Activated CD4-positive, alpha-beta memory T cell treated with anti-CD3 and anti-CD28 coated beads for 36 hours (primary cell): ENCODE measurements around the gene XXYLT1. TPM values are rescaled to one million over a fixed set of nuclear protein-coding genes. Genes with fewer than 3 reads are reported as not detected.

Source experiments
- CTCF ChIA-PET: fragments of 350-600 bp; sonication (Branson Sonifier 250); formaldehyde crosslinking; loops from one replicate; lab custom pipeline; 2021; ENCODE audit warnings: antibody characterized with exemption, inconsistent platforms; lab: Charles Lee
- POLR2A ChIA-PET: fragments of 350-600 bp; sonication (Branson Sonifier 250); formaldehyde crosslinking; loops from one replicate; lab custom pipeline; 2021; ENCODE audit warnings: antibody characterized with exemption; lab: Charles Lee
- DNase-seq: peaks from one replicate; pipeline ENCODE4 v3.0.0-alpha.2; 2020
- H3K27ac Mint-ChIP-seq: one replicate; pipeline ENCODE4 v1.8.0; 2021; ENCODE audit warnings: mixed read lengths
- H3K27me3 Mint-ChIP-seq: one replicate; pipeline ENCODE4 v1.8.0; 2021; ENCODE audit warnings: mixed read lengths
- H3K36me3 Mint-ChIP-seq: one replicate; pipeline ENCODE4 v1.8.0; 2021; ENCODE audit warnings: mixed read lengths
- H3K4me1 Mint-ChIP-seq: one replicate; pipeline ENCODE4 v1.8.0; 2021; ENCODE audit warnings: low read depth, mixed read lengths
- H3K4me3 Mint-ChIP-seq: one replicate; pipeline ENCODE4 v1.8.0; 2021; ENCODE audit warnings: mild to moderate bottlenecking, mixed read lengths
- H3K9me3 Mint-ChIP-seq: one replicate; pipeline ENCODE4 v1.8.0; 2021; ENCODE audit warnings: mixed read lengths
- intact Hi-C: fragments of 100-400 bp; cut with micrococcal nuclease; formaldehyde crosslinking; loops from one replicate; pipeline ENCODE4 v1.15.1; 2023
- total RNA-seq, 2 experiments: library from RNA; stranded (reverse); gene quantifications; one replicate each; pipeline ENCODE4 v1.2.3, GENCODE V29; 2021

The XXYLT1 gene
- total RNA-seq, 2 experiments from 2014 or later, result 3.3 to 4.4 TPM

- H3K4me1 Mint-ChIP-seq, result peaks cover 35% of the 10 kb centered on the region
- H3K27ac Mint-ChIP-seq, result no peak overlapping the region
- H3K27me3 Mint-ChIP-seq, result no peaks in the 10 kb centered on the region
Observed at GRCh38 chr3:195164573-195165264, 106.2 kb downstream of the XXYLT1 start.

GRCh38 chr3:195163719-195164572 is 107.0 kb downstream of the XXYLT1 start:
- intact Hi-C loops, result no loop called here
- Mint-ChIP-seq H3K27ac (peak overlapping the region; percentile 35), H3K4me3 (no peak overlapping the region), H3K4me1 (peaks cover 35% of the 10 kb centered on the region), H3K36me3 (no peaks in the 10 kb centered on the region), H3K27me3 (no peaks in the 10 kb centered on the region), H3K9me3 (no peaks in the 10 kb centered on the region)
- DNase-seq, result no peak
- ChIA-PET POLR2A (no interaction called here), CTCF (no interaction called here)

More at GRCh38 chr3:195164573-195165264, 106.2 kb downstream of the XXYLT1 start:
- ChIA-PET POLR2A (no interaction called here), CTCF (no interaction called here)
- Mint-ChIP-seq H3K36me3 (no peaks in the 10 kb centered on the region), H3K4me3 (no peak overlapping the region), H3K9me3 (no peaks in the 10 kb centered on the region)
- intact Hi-C loops, result no loop called here
- DNase-seq, result no peak

GRCh38 chr3:195162816-195163215 is 108.1 kb downstream of the XXYLT1 start:
- no peaks in the 10 kb centered on the region for H3K36me3 Mint-ChIP-seq
- no peak for DNase-seq
- H3K4me3 Mint-ChIP-seq, result no peak overlapping the region
- intact Hi-C loops, result no loop called here
- H3K27me3 Mint-ChIP-seq, result no peaks in the 10 kb centered on the region
- CTCF ChIA-PET, result interaction anchor here (1.0 kb wide), 1 partner anchor 56 kb away, joined by 3 read pairs; no protein-coding TSS in a partner anchor
- H3K9me3 Mint-ChIP-seq, result no peaks in the 10 kb centered on the region
- POLR2A ChIA-PET, result no interaction called here
- H3K27ac Mint-ChIP-seq, result no peak overlapping the region
- peaks cover 35% of the 10 kb centered on the region for H3K4me1 Mint-ChIP-seq

GRCh38 chr3:195162033-195162669 is 108.8 kb downstream of the XXYLT1 start:
- peak; percentile 26 for DNase-seq
- intact Hi-C loops, result no loop called here
- CTCF ChIA-PET, result interaction anchor here (1.0 kb wide), 1 partner anchor 55 kb away, joined by 3 read pairs; no protein-coding TSS in a partner anchor
- POLR2A ChIA-PET, result no interaction called here
- no peaks in the 10 kb centered on the region for H3K36me3 Mint-ChIP-seq
- no peaks in the 10 kb centered on the region for H3K9me3 Mint-ChIP-seq
- no peaks in the 10 kb centered on the region for H3K27me3 Mint-ChIP-seq
- H3K4me3 Mint-ChIP-seq, result no peak overlapping the region
- no peak overlapping the region for H3K27ac Mint-ChIP-seq
- peaks cover 35% of the 10 kb centered on the region for H3K4me1 Mint-ChIP-seq

- intact Hi-C loops, result no loop called here
- POLR2A ChIA-PET, result no interaction called here
- H3K27ac Mint-ChIP-seq, result no peak overlapping the region
Observed at GRCh38 chr3:195160908-195161434, 110.0 kb downstream of the XXYLT1 start.

GRCh38 chr3:195160257-195160898 is 110.6 kb downstream of the XXYLT1 start:
- POLR2A ChIA-PET, result no interaction called here
- Mint-ChIP-seq H3K27ac (no peak overlapping the region), H3K36me3 (peaks cover 2% of the 10 kb centered on the region), H3K9me3 (no peaks in the 10 kb centered on the region), H3K4me3 (no peak overlapping the region), H3K4me1 (peaks cover 28% of the 10 kb centered on the region), H3K27me3 (no peaks in the 10 kb centered on the region)
- intact Hi-C loops, result no loop called here
- no peak for DNase-seq
- CTCF ChIA-PET, result no interaction called here

More at GRCh38 chr3:195160908-195161434, 110.0 kb downstream of the XXYLT1 start:
- Mint-ChIP-seq H3K9me3 (no peaks in the 10 kb centered on the region), H3K4me1 (peaks cover 32% of the 10 kb centered on the region), H3K27me3 (no peaks in the 10 kb centered on the region), H3K4me3 (no peak overlapping the region), H3K36me3 (peaks cover 2% of the 10 kb centered on the region)
- CTCF ChIA-PET, result no interaction called here
- DNase-seq, result no peak

- POLR2A ChIA-PET, result no interaction called here
- no peak overlapping the region for H3K27ac Mint-ChIP-seq
- intact Hi-C loops, result no loop called here
- peaks cover 2% of the 10 kb centered on the region for H3K36me3 Mint-ChIP-seq
- H3K4me1 Mint-ChIP-seq, result peaks cover 29% of the 10 kb centered on the region
- CTCF ChIA-PET, result no interaction called here
- H3K4me3 Mint-ChIP-seq, result no peak overlapping the region
- no peaks in the 10 kb centered on the region for H3K27me3 Mint-ChIP-seq
- no peaks in the 10 kb centered on the region for H3K9me3 Mint-ChIP-seq
- no peak for DNase-seq
Observed at GRCh38 chr3:195159814-195160165, 111.2 kb downstream of the XXYLT1 start.

GRCh38 chr3:195159117-195159813 is 111.7 kb downstream of the XXYLT1 start:
- Mint-ChIP-seq H3K27ac (no peak overlapping the region), H3K27me3 (no peaks in the 10 kb centered on the region), H3K9me3 (no peaks in the 10 kb centered on the region), H3K4me1 (peaks cover 27% of the 10 kb centered on the region), H3K4me3 (no peak overlapping the region), H3K36me3 (peaks cover 2% of the 10 kb centered on the region)
- CTCF ChIA-PET, result no interaction called here
- DNase-seq, result no peak
- POLR2A ChIA-PET, result no interaction called here
- intact Hi-C loops, result no loop called here

- DNase-seq, result no peak
- Mint-ChIP-seq H3K27ac (no peak overlapping the region), H3K36me3 (peaks cover 2% of the 10 kb centered on the region), H3K4me1 (peaks cover 8% of the 10 kb centered on the region), H3K27me3 (no peaks in the 10 kb centered on the region), H3K9me3 (no peaks in the 10 kb centered on the region), H3K4me3 (no peak overlapping the region)
- POLR2A ChIA-PET, result no interaction called here
- CTCF ChIA-PET, result no interaction called here
- intact Hi-C loops, result no loop called here
Observed at GRCh38 chr3:195156286-195156890, 114.6 kb downstream of the XXYLT1 start.

GRCh38 chr3:195155570-195156241 is 115.3 kb downstream of the XXYLT1 start:
- intact Hi-C loops, result no loop called here
- Mint-ChIP-seq H3K4me1 (peaks cover 8% of the 10 kb centered on the region), H3K36me3 (peaks cover 2% of the 10 kb centered on the region), H3K27me3 (no peaks in the 10 kb centered on the region), H3K9me3 (no peaks in the 10 kb centered on the region), H3K4me3 (no peak overlapping the region), H3K27ac (no peak overlapping the region)
- CTCF ChIA-PET, result no interaction called here
- DNase-seq, result no peak
- POLR2A ChIA-PET, result no interaction called here
